HG02798 (cell line): ENCODE data around the gene PLCH2.

Experiments used
- ATAC-seq: cut with Tn5 transposase; IDR thresholded peaks from one replicate; pipeline ENCODE4 v1.9.1; 2021; ENCODE audit warnings: mild to moderate bottlenecking; ENCODE audit not compliant: unreplicated experiment, poor library complexity

Gene PLCH2

GRCh38 chr1:2496087-2496622 is 20.1 kb downstream of the PLCH2 start:
- no peak for ATAC-seq

- no peak for ATAC-seq
These were observed 20.7 kb downstream of the PLCH2 start for GRCh38 chr1:2496746-2497145.

- no peak for ATAC-seq
These were observed 21.8 kb downstream of the PLCH2 start for GRCh38 chr1:2497891-2498290.

DNA sequence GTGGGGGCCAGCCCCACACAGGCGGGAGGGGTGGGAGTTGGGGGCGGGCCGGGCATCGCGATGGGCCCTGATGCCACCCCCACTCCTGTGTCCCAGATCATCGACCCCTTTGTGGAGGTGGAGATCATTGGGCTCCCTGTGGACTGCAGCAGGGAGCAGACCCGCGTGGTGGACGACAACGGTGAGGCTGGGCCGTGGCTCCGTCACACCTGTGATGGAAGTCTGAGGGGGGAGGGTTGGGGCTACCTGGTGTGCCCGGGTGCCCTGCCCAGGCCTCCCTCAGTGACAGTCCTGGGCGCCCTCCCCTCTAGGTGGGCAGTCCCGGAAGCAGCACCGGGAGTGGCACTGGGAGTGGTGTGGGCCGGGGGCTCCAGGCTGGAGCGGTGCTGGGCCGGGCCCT is 22.6 kb downstream of the PLCH2 start:
- ATAC-seq, result no peak

DNA sequence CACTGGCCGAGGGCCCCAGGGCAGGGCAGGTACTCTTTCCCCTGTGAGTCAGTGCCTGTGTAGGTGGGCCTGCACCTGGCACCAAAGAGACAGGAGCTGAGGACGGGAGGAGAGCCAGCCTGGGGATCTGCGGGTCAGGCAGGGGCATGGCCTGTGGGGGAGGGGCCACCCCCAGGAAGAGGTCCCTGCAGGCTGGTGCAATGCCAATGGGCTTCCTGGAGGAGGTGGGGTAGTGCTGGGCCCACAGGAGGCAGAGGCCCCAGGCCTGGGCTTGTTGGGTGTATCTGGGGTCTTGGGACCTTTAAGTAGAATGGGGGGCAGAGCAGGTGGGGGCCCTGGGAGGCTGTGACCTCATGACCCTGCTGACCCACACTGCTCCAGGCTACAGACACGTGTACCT is 23.2 kb downstream of the PLCH2 start:
- ATAC-seq, result no peak

DNA sequence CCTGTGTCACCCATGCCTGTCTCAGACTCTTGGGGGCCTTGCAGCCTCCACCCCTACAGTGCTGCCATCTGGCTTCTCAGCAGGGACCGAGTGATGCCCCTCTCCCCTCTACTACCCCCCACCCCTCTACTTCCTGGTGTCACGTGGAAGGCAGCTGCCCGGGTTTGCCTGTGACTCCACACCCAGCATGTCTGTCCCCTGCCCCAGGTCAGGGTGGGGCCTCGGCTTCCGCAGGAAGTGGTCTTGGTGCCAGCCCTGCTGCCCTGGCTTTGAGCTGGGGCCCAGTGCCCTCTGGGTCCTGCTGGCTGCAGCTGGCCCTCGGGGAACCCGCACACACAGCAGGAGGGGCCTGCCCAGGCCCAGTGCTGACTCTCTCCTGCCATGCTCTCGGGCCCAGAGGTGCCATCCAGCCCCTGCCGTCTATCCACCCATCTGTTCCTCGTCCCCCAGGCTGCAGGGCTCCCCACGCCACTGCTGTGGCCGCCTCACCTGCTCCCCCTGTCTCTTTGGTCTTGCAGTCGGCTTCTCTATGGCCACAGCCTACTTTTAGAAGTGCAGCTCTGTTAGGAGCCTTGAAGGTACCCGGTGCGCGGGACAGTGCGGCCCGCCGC is 24.0 kb downstream of the PLCH2 start:
- no peak for ATAC-seq

- ATAC-seq, result no peak
These were observed 25.1 kb downstream of the PLCH2 start for GRCh38 chr1:2501041-2501819.

GRCh38 chr1:2501820-2502119 is 25.7 kb downstream of the PLCH2 start:
- no peak for ATAC-seq

DNA sequence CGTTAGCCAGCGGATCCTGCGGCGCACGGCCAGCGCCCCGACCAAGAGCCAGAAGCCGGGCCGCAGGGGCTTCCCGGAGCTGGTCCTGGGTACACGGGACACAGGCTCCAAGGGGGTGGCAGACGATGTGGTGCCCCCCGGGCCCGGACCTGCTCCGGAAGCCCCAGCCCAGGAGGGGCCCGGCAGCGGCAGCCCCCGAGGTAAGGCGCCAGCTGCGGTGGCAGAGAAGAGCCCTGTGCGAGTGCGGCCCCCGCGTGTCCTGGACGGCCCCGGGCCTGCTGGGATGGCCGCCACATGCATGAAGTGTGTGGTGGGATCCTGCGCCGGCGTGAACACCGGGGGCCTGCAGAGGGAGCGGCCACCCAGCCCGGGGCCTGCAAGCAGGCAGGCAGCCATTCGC is 26.1 kb downstream of the PLCH2 start:
- ATAC-seq, result no peak

DNA sequence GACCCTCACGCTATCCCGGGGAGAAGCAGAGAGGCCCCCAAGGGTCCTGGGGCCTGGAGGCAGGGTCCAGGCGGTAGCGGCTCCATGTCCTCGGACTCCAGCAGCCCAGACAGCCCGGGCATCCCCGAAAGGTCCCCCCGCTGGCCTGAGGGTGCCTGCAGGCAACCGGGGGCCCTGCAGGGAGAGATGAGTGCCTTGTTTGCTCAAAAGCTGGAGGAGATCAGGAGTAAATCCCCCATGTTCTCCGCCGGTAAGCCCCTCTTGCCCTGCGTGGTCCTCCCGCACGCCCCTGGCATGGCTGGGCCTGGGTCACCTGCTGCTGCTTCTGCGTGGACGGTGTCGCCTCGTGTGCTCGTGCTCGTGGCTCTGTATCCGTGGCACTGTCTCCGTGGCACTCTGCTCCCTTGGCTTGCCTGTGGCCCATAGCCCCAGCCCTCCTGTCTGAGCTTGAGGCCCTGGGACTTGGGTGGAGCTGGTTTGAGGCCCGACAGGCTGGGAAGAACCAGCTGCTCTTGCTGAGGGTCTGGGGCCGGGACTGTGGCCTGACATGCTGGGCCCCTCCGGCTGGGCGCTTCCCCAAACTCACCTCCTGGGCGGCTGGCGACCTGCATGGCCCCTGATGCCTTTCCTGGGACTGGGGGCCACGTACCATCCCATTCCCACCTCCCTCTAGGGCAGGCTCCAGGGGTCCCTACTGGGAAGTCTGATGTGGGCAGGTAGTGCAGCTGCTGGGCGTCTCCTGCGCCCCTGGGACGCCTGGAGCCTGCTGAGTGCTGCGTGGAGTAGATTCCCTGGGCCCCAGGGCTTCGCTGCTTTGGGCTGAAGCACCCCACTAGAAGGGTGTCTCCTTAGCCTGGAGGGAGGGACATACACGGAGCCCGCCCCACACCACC is 26.8 kb downstream of the PLCH2 start:
- no peak for ATAC-seq

DNA sequence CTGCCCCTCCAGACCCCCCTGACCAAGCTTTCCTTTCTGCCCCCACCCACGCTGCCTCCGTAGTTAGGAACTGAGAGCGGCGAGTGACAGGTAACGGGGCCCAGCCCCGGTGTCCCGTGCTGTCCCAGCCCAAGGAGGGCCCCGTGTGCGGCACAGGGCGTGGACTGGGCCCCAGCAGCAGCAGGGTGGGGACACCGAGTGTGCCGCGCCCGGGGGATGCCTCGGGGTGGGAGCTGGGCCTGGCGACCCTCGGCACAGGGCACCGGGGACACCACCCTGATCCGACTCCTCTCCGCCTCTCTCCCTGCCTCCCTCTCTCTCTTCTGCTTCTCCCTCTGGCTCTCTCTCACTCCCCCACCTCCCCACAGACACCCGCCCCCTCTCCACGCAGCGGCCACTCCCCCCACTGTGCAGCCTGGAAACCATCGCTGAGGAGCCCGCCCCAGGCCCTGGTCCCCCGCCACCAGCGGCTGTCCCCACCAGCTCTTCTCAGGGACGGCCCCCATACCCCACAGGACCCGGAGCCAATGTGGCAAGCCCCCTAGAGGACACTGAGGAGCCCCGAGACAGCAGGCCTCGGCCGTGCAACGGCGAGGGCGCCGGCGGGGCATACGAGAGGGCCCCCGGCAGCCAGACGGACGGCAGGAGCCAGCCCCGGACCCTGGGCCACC is 27.6 kb downstream of the PLCH2 start:
- no peak for ATAC-seq

DNA sequence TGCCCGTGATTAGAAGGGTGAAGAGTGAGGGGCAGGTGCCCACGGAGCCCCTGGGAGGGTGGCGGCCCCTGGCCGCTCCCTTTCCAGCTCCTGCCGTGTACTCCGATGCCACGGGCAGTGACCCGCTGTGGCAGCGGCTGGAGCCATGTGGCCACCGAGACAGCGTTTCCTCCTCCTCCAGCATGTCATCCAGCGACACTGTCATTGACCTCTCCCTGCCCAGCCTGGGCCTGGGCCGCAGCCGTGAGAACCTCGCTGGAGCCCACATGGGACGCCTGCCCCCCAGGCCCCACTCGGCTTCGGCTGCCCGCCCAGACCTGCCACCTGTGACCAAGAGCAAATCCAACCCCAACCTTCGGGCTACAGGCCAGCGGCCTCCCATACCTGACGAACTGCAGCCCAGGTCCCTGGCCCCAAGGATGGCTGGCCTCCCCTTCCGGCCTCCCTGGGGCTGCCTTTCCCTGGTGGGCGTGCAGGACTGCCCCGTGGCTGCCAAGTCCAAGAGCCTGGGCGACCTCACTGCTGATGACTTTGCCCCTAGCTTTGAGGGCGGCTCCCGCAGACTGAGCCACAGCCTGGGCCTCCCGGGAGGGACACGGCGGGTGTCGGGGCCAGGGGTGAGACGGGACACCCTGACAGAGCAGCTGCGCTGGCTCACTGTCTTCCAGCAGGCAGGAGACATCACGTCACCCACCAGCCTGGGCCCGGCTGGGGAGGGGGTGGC is 28.3 kb downstream of the PLCH2 start:
- no peak for ATAC-seq

DNA sequence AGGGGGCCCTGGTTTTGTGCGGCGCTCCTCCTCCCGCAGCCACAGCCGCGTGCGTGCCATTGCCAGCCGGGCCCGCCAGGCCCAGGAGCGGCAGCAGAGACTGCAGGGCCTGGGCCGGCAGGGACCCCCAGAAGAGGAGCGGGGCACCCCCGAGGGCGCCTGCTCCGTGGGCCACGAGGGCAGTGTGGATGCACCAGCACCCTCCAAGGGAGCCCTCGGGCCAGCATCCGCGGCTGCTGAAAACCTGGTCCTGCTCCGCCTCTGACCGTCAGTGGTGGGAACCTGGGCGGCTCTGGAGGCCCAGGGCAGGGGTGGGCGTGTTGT is 28.8 kb downstream of the PLCH2 start:
- ATAC-seq, result no peak

DNA sequence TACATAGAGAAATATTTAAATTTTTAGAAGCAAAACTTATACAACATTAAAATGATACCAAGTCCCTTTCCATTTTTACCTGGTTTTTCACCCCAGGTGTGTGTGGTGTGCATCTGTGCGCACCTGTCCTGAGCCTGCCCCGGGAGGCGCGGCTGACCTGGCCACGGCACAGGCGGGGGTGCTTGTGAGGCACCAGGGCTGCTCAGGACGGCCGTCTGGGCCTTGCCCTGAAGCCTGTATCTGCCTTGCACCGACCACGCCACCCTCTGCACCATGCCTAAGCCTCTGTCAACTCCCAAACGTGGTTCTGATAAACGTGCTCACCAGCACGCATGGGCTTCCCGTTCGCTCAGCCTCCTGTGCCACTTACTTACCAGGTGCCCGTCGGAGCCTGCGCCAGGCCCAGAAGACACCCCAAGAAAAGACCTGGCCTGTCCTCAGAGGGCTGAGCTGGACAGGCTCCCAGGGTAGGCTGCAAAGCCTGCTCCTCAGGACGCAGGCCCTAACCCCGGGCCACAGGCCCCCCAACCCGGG is 29.4 kb downstream of the PLCH2 start:
- no peak for ATAC-seq

DNA sequence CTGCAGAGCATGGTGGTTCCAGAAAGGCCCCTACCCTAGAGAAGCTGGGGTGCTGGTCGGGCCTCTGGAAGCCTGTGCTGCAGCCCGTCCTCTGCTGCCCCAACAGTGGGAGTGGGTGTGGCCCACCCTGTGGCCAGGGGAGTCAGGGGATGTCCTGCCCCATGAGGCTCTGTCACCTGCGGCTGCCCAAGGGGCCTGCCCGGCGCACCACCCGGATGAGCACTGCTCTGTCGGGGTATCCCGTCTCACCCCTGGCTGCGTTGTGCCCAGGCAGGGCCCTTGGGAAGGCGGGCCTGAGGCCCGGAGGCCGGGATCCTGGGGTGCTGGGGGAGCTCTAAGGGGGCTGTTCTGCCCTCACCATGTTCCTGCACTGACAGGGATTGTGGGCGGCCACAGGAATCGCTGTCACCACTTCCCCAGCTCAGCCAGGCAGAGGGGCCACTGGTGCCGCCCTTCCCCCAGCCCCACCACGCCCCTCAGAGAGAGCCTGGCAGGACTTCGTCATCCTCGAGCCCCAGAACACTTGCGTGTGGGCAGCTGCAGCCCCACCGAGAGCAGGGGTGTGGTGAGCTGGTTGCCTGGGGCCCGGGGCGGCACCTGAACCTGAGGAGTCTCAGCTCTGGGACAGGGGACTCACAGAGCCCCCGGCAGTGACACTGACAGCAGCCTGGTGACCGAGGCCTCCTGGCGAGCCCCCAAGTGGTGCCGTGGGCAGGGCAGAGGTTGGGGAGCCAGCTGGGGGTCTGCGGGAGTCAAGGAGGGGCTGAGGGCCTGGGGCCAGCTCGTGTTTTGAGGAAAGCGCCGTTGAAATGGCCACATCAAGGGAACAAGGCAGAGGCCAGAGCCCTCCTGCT is 30.1 kb downstream of the PLCH2 start:
- no peak for ATAC-seq

DNA sequence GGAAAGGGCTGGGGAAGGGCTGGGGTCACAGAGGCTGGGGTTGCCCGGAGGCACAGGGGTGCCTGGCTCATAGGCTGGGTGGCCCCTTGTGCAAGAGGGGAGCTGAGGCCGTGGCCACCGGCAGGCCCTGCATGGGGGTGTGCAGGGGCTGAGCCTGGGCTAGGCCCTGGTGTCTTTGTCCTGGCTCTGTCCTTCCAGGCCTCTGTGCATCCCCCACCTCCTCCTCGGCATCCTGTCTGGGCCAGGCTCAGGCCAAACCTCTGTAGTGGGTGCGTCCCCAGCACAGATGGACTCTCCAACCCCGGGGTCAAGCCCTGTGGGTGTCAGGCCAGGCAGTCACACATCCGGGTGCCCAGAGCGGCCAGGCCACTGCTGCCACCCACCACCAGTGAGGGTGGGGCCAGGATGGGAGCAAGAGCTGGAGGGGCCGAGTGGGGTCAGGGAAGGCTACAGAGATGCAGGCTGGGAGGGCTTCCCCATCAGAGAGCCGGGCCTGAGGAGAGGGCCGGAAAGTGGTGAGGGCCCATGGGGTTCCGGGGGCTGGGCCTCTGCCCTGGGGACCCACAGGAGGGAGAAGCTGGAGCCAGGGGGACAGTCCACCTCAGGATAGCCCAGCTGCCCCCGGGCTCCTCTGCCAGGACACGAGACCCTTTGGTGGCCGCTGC is 30.9 kb downstream of the PLCH2 start:
- ATAC-seq, result no peak

GRCh38 chr1:2507744-2508155 is 31.7 kb downstream of the PLCH2 start:
- ATAC-seq, result no peak

DNA sequence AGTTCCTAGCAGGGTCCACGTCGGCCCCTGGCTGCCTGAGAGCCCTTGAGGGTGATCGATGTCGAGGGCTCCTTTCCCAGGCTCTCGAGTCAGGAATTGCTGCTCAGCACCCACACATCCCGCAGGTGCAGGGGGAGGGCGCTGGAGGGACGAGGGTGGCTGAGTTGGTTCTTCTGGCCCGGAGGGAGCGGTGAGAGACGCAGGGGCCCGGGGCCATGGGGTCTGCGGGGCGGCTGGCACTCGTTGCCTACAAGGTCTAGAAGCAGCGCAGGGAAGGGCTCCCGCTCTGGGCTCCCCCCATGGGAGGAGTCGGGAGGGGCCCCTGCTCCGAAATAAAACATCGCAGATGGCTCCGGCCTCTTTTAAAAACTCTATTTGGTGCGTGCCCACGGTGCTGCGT is 32.1 kb downstream of the PLCH2 start:
- ATAC-seq, result no peak
